DMS153 treated with DMSO at 0.1 percent for 48 hours (cell line): ENCODE results near the gene VPS13A.
"Not testable (repeated sequence)": the region's sequence is repeated elsewhere in the genome, so short reads cannot be mapped to it uniquely, and the experiment has no call there.

Experiments used
- DNase-seq: peaks from one replicate; lab custom pipeline; 2025; ENCODE audit not compliant: unreplicated experiment; lab: John Stamatoyannopoulos, UW

The VPS13A gene

GRCh38 chr9:77183581-77183980 lies 6.2 kb downstream of the VPS13A start:
- DNase-seq, result no peak

GRCh38 chr9:77188242-77188641 lies 10.9 kb downstream of the VPS13A start:
- no peak for DNase-seq

- DNase-seq, result no peak
Observed at GRCh38 chr9:77194423-77194822, 17.1 kb downstream of the VPS13A start.

- no peak for DNase-seq
Observed at GRCh38 chr9:77210116-77210515, 32.8 kb downstream of the VPS13A start.

GRCh38 chr9:77211561-77211960 lies 34.2 kb downstream of the VPS13A start:
- no peak for DNase-seq

GRCh38 chr9:77212801-77213200 lies 35.5 kb downstream of the VPS13A start:
- DNase-seq, result no peak

- no peak for DNase-seq
Observed at GRCh38 chr9:77215874-77216273, 38.5 kb downstream of the VPS13A start.

GRCh38 chr9:77218612-77219011 lies 41.3 kb downstream of the VPS13A start:
- DNase-seq, result no peak

- DNase-seq, result no peak
Observed at GRCh38 chr9:77221431-77221830, 44.1 kb downstream of the VPS13A start.

GRCh38 chr9:77224746-77225312 lies 47.5 kb downstream of the VPS13A start:
- no peak for DNase-seq

GRCh38 chr9:77236693-77237092 lies 59.4 kb downstream of the VPS13A start:
- no peak for DNase-seq

GRCh38 chr9:77237896-77238295 lies 60.6 kb downstream of the VPS13A start:
- no peak for DNase-seq

GRCh38 chr9:77251050-77251449 lies 73.7 kb downstream of the VPS13A start:
- DNase-seq, result no peak

GRCh38 chr9:77257275-77257674 lies 79.9 kb downstream of the VPS13A start:
- DNase-seq, result no peak

GRCh38 chr9:77261605-77262004 lies 84.3 kb downstream of the VPS13A start:
- no peak for DNase-seq

- not testable (repeated sequence) for DNase-seq
Observed at GRCh38 chr9:77267762-77268161, 90.4 kb downstream of the VPS13A start.

GRCh38 chr9:77271023-77271690 lies 93.8 kb downstream of the VPS13A start:
- no peak for DNase-seq

- DNase-seq, result no peak
Observed at GRCh38 chr9:77276799-77277198, 99.5 kb downstream of the VPS13A start.

GRCh38 chr9:77277719-77278118 lies 100.4 kb downstream of the VPS13A start:
- DNase-seq, result no peak

- DNase-seq, result no peak
Observed at GRCh38 chr9:77283991-77284390, 106.7 kb downstream of the VPS13A start.

GRCh38 chr9:77284616-77285015 lies 107.3 kb downstream of the VPS13A start:
- DNase-seq, result no peak

- no peak for DNase-seq
Observed at GRCh38 chr9:77290373-77290772, 113.0 kb downstream of the VPS13A start.

- no peak for DNase-seq
Observed at GRCh38 chr9:77291714-77292113, 114.4 kb downstream of the VPS13A start.
